ENCODE results near the gene NUDT21.
A peak's percentile ranks its signal among the peaks of the same experiment; 100 is the strongest.
"Not testable (repeated sequence)": the region's sequence is repeated elsewhere in the genome, so short reads cannot be mapped to it uniquely, and the experiment has no call there.

NUDT21 gene

DNA sequence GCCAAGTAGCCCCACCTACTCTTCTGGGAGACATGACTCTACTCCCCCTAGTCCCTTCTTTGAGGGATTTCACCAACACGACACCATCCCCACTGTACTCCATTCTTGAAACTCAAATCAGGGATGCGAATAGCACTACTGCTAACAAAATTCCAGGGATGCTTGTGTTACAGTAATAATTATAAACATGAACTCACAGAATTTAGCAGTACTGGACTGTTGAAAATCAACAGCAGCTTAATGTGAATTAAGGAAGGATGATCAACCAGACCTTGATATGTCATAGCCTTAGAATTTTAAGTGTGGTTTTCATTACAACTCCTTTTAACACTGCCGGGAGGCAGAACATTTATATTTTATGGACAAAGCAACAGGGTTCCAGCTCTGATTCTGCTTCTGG is 63.7 kb downstream of the NUDT21 start:
- H3K9me3 ChIP-seq (replicated peaks in 1 of 11) = peaks cover 12 to 25% (median 17%) of the 10 kb centered on the region in 11 experiments
- H3K36me3 ChIP-seq = peaks cover 95 to 99% (median 95%) of the 10 kb centered on the region in 11 experiments
- H3K9ac ChIP-seq = no peak overlapping the region
- H4K20me1 ChIP-seq = peaks cover 0 to 5% (median 0%) of the 10 kb centered on the region in 11 experiments; a peak in 1 of 22 replicates
- H3K27me3 ChIP-seq = no peaks in the 10 kb centered on the region
- no peak overlapping the region for H3K4me2 ChIP-seq
- H3K4me1 ChIP-seq = no peaks in the 10 kb centered on the region
- no peak overlapping the region for H3K4me3 ChIP-seq
- TF ChIP-seq Cebpa-rat (IDR thresholded peaks at IDR 0.05) = no peak
- no peak overlapping the region for H3K27ac ChIP-seq

DNA sequence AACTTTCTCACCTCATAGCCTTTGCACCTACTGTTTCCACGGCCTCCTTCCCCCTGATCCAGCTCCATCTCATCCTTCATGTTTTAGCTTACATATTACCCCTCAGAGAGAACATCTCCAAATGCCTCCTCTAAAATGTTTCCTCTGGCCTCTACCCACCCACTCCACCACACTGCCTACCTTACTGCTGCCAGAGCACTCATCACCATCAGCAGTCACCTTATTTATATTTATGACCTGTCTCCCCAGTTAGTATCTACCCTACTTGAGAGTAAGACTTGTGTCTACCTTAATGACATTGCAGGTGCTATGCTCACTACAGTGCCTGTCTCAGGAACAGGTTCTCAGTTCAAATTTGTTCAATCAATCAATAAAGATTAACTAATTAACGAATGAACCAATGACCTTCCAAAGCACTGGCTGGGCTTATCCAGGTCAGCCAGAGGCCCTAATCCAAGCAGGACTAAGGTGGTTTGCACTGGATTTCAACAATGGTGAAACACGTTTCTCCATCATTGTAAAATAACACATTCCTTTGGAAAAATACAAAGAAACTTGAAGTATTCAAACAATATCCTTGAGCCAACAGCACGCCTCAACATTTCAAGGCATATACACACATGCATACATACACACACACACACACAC is 66.9 kb downstream of the NUDT21 start:
- Histone ChIP-seq H3K27ac (no peak overlapping the region), H4K20me1 (no peaks in the 10 kb centered on the region; a peak in 1 of 22 replicates), H3K9me3 (replicated peaks in 1 of 11) (peaks cover 44 to 53% (median 49%) of the 10 kb centered on the region in 11 experiments), H3K36me3 (peaks cover 99 to 100% (median 100%) of the 10 kb centered on the region in 11 experiments), H3K9ac (no peak overlapping the region), H3K4me2 (no peak overlapping the region), H3K4me3 (no peak overlapping the region), H3K27me3 (no peaks in the 10 kb centered on the region), H3K4me1 (no peaks in the 10 kb centered on the region)
- no peak for TF ChIP-seq Cebpa-rat (IDR thresholded peaks at IDR 0.05)

- Histone ChIP-seq H3K4me3 (no peak overlapping the region), H3K9ac (no peak overlapping the region), H3K4me1 (no peaks in the 10 kb centered on the region), H3K27me3 (no peaks in the 10 kb centered on the region), H3K27ac (no peak overlapping the region), H3K9me3 (replicated peaks in 1 of 11) (peaks cover 50 to 62% (median 55%) of the 10 kb centered on the region in 11 experiments), H4K20me1 (peaks cover 0 to 5% (median 0%) of the 10 kb centered on the region in 11 experiments; a peak in 1 of 22 replicates), H3K36me3 (peaks cover 99 to 100% (median 100%) of the 10 kb centered on the region in 11 experiments), H3K4me2 (no peak overlapping the region)
- TF ChIP-seq Cebpa-rat (IDR thresholded peaks at IDR 0.05) = no peak
These were observed 68.2 kb downstream of the NUDT21 start for GRCh38 chr16:56382901-56383355.

- Histone ChIP-seq H4K20me1 (peaks cover 0 to 10% (median 0%) of the 10 kb centered on the region in 11 experiments; a peak in 3 of 22 replicates), H3K9me3 (replicated peaks in 1 of 11) (peaks cover 50 to 62% (median 55%) of the 10 kb centered on the region in 11 experiments), H3K4me3 (no peak overlapping the region), H3K27ac (no peak overlapping the region), H3K27me3 (no peaks in the 10 kb centered on the region), H3K9ac (no peak overlapping the region), H3K36me3 (peaks cover 96 to 100% (median 99%) of the 10 kb centered on the region in 11 experiments), H3K4me2 (no peak overlapping the region), H3K4me1 (no peaks in the 10 kb centered on the region)
- TF ChIP-seq Cebpa-rat (IDR thresholded peaks at IDR 0.05) = no peak
These were observed 68.7 kb downstream of the NUDT21 start for GRCh38 chr16:56382459-56382858.

DNA sequence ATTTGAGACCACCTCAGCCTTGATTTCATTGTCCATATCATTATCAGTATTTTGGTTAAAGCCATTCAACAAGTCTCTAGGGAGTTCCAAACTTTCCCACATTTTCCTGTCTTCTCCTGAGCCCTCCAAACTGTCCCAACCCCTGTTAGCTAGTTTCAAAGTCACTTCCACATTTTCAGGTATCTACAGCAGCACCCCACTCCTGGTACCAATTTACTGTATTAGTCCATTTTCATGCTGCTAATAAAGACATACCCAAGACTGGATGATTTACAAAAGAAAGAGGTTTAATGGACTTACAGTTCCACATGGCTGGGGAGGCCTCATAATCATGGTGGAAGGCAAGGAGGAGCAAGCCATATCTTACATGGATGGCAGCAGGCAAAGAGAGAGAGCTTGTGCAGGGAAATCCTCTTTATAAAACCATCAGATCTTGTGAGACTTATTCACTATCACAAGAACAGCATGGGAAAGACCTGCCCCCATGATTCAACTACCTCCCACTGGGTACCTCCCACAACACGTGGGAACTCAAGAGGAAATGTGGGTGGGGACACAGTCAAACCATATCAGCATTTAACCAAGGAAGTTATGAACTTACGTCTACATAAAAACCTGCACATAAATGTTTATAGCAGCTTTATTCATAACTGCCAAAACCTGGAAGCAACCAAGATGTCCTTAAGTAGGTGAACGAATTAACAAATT is 70.2 kb downstream of the NUDT21 start:
- peaks cover 82 to 93% (median 87%) of the 10 kb centered on the region in 11 experiments for H3K36me3 ChIP-seq
- peaks cover 50 to 62% (median 55%) of the 10 kb centered on the region in 11 experiments for H3K9me3 ChIP-seq (replicated peaks in 1 of 11)
- peaks cover 0 to 25% (median 0%) of the 10 kb centered on the region in 11 experiments; a peak in 6 of 22 replicates for H4K20me1 ChIP-seq
- not testable (repeated sequence) for H3K27ac ChIP-seq, H3K4me2 ChIP-seq, H3K27me3 ChIP-seq, H3K9ac ChIP-seq, H3K4me1 ChIP-seq
- peak overlapping the region in 1 of 10 experiments; percentile 16; a peak in 2 of 20 replicates for H3K4me3 ChIP-seq

Data from BLaER1 treated with 17β-estradiol and CSF1 and Interleukin-3, amounts not matched to agents 10 nM and 100 nM (cell line).